Measurements from ENCODE around the gene TSPAN9. TPM values are rescaled to one million over a fixed set of nuclear protein-coding genes. Genes with fewer than 3 reads are reported as not detected.
A peak's percentile ranks its signal among the peaks of the same experiment; 100 is the strongest.

Gene TSPAN9
- total RNA-seq, 1 donor from 2014 or later: 5.0 TPM

DNA sequence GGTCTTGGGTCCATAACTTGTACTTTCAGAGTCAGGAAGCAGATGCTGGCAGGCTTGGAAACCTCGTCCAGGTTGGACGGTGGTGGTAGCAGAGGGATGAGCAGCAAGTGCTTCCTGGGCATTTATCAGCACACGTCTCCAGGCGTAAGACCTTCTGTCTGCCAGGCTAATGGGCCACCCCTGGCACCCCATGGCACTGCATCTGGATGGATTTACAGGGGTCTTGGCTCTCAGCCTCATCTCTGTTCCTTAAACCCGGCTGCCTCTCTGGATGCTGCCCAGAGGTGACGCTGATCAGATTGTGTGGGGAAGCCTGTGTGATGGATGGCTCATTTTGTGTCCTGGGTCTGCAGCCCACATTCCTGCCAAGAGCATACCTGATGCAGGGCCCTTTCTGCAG is 145.1 kb downstream of the TSPAN9 start:
- DNase-seq (ENCODE audit: low read depth) (no peak), FAIRE-seq (peak; percentile 32)
- H3K27me3 ChIP-seq (ENCODE audit: control insufficient read depth, insufficient read depth, low read length): no peaks in the 10 kb centered on the region
- H3K36me3 ChIP-seq (ENCODE audit: control insufficient read depth, insufficient read depth, low read length): no peaks in the 10 kb centered on the region
- no peak overlapping the region for H3K4me3 ChIP-seq (ENCODE audit: low read depth, low read length)
- TF ChIP-seq, protein P1, sequence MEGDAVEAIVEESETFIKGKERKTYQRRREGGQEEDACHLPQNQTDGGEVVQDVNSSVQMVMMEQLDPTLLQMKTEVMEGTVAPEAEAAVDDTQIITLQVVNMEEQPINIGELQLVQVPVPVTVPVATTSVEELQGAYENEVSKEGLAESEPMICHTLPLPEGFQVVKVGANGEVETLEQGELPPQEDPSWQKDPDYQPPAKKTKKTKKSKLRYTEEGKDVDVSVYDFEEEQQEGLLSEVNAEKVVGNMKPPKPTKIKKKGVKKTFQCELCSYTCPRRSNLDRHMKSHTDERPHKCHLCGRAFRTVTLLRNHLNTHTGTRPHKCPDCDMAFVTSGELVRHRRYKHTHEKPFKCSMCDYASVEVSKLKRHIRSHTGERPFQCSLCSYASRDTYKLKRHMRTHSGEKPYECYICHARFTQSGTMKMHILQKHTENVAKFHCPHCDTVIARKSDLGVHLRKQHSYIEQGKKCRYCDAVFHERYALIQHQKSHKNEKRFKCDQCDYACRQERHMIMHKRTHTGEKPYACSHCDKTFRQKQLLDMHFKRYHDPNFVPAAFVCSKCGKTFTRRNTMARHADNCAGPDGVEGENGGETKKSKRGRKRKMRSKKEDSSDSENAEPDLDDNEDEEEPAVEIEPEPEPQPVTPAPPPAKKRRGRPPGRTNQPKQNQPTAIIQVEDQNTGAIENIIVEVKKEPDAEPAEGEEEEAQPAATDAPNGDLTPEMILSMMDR (IDR thresholded peaks at IDR 0.05; ENCODE audit: insufficient read depth, low read length, severe bottlenecking): no peak

DNA sequence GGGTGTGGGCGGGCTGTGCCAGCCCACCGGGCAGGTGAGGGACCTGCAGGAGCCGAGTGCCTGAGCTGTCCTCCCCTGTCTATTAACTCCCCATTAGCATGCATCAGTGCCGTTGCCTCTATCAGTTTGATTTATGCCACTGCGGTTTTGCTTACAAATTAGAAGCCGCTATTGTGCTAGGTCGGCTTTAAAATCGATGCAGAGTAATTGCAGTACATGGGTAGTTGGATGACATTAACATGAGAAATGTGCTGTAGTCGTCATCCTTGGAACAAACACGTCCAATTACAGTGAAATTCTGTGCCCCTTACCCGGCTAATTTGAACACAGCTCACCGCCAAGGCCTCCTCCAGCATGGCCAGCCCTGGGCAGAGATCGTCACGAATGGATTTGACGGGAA is 145.8 kb downstream of the TSPAN9 start:
- H3K27me3 ChIP-seq (ENCODE audit: control insufficient read depth, insufficient read depth, low read length): no peaks in the 10 kb centered on the region
- FAIRE-seq: no peak

DNA sequence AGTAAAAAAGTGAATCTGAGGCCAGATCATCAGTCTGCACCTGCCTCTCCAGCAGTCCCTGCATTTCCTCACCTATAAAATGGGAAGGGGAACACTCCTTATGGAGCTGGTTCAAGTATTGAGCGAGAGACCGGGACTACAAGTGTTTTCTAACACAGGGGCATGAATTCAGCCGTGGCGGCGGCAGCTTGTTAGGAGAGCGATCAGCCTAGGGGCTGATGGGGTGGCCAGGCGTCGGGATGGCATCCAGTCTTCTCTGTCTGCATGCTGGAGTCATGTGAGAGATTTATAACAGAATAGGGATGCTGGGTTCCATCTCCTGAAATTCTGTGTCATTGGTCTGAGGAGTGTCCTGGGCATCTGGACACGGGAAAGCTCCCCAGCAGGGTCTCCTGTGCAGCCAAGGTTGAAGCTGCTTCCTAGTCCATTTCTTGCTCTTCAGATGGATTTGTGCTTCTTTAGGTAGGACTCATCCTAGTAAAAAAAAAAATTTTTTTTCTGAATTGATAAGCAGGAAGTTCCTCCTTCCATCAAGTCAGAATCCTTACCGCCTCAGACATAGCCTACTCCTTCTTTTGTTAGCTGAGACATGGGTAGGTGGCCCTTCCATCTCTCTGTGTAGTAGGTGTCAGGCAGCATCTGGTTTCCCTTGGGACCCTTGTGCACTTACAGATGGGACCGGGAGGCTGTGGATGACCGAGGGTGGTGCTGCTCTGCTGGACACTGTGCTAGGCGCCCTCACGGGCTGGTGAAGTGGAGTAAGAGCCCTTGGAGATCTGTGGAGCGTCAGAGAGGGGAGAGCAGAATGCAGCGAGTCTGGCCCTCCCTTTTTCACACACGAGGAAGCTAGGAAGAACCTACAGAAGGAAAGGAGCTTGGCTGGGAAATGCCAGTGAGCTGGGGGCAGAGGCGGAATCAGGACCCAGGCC is 146.7 kb downstream of the TSPAN9 start:
- TF ChIP-seq, protein P1 (IDR thresholded peaks at IDR 0.05; ENCODE audit: insufficient read depth, low read length, severe bottlenecking): no peak
- no peak for FAIRE-seq
- DNase-seq (ENCODE audit: low read depth): no peak

More for the DNA sequence above, 145.8 kb downstream of the TSPAN9 start:
- no peak for DNase-seq (ENCODE audit: low read depth)
- Histone ChIP-seq H3K36me3 (ENCODE audit: control insufficient read depth, insufficient read depth, low read length) (no peaks in the 10 kb centered on the region), H3K4me3 (ENCODE audit: low read depth, low read length) (no peak overlapping the region)
- TF ChIP-seq, protein P1 (IDR thresholded peaks at IDR 0.05; ENCODE audit: insufficient read depth, low read length, severe bottlenecking): no peak

DNA sequence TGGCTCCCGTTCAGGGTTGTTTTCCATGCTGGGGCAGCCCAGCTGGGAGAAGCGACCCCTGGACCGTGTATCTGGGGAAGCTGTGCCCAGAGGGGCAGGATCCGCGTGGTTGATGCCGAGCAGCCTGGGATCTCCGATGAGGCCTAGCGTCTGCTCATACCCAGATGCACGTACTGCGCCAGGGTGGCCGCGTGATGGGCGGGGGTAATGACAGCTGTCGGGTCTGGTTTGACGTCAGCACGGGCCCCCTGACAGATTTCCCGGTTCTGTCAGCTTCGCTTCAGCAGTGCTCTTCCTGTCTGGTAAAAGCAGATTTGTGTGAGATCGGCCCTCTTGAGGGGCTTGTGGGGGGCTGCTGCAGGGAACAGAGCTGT is 147.3 kb downstream of the TSPAN9 start:
- Histone ChIP-seq H3K36me3 (ENCODE audit: control insufficient read depth, insufficient read depth, low read length) (no peaks in the 10 kb centered on the region), H3K4me3 (ENCODE audit: low read depth, low read length) (no peak overlapping the region), H3K27me3 (ENCODE audit: control insufficient read depth, insufficient read depth, low read length) (no peaks in the 10 kb centered on the region)
- DNase-seq (ENCODE audit: low read depth): no peak
- no peak for FAIRE-seq
- TF ChIP-seq, protein P1 (IDR thresholded peaks at IDR 0.05; ENCODE audit: insufficient read depth, low read length, severe bottlenecking): no peak

More for the DNA sequence above, 146.7 kb downstream of the TSPAN9 start:
- Histone ChIP-seq H3K27me3 (ENCODE audit: control insufficient read depth, insufficient read depth, low read length) (no peaks in the 10 kb centered on the region), H3K4me3 (ENCODE audit: low read depth, low read length) (no peak overlapping the region), H3K36me3 (ENCODE audit: control insufficient read depth, insufficient read depth, low read length) (no peaks in the 10 kb centered on the region)

DNA sequence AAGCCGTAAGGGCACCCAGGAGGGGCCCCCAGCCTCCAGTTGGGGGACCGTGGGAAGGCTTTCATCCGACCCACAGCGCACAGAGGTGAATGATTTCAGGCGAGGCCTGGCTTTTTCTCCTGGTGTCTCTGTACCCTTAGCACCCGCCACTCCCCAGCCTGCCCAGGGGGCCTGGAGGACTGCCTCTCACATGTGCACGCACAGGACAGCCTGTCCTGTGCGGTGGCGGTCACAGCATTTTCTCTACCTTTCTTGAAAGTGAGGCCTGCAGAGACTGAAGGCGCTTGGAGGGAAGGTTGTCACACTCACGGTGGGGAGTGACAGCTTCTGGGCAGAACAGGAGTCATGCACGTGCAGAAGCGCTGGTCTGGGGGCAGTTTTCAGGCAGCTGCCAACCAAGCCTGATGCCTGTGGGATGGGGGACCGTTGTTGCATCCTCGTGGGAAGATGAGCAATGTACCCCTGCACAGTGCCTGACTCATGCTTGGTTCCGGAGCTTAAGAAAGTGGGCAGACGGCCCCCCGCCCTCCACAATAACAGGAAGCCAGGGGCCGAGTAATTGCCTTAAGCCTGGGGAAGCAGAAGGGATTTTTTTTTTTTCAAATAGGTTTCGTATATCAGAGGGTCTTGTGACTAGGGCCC is 148.1 kb downstream of the TSPAN9 start:
- no peak overlapping the region for H3K4me3 ChIP-seq (ENCODE audit: low read depth, low read length)
- H3K36me3 ChIP-seq (ENCODE audit: control insufficient read depth, insufficient read depth, low read length): no peaks in the 10 kb centered on the region
- FAIRE-seq (no peak), DNase-seq (ENCODE audit: low read depth) (no peak)
- no peaks in the 10 kb centered on the region for H3K27me3 ChIP-seq (ENCODE audit: control insufficient read depth, insufficient read depth, low read length)
- TF ChIP-seq, protein P1 (IDR thresholded peaks at IDR 0.05; ENCODE audit: insufficient read depth, low read length, severe bottlenecking): no peak
